Measurements from ENCODE around the gene KIAA1217. TPM values are rescaled to one million over a fixed set of nuclear protein-coding genes. Genes with fewer than 3 reads are reported as not detected.

Gene KIAA1217
- total RNA-seq, 4 donors from 2014 or later: 46.9 to 108 (median 61.5) TPM

DNA sequence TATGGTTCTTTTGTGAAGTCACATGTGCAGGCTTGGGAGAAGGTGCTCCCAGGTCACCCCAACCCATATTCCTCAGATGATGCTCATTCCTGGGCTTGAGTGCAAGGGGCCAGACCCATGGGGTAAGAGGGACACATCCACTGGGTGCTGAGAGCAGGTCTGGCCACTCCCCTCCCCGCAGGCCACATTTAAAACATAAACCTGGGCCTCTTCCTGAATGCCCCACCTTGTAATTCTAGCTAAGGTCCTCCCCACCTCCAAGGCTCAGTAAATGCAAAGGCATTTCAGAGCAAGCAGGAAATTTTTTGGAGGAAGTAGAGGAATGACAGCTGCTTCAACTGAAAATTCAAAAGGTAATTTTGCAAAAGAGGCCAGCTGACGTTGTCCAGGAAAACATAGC lies 342.2 kb downstream of the KIAA1217 start:
- H3K36me3 ChIP-seq: peaks cover 0 to 3% (median 0%) of the 10 kb centered on the region in 3 donors
- no peaks in the 10 kb centered on the region for H3K4me1 ChIP-seq
- no peaks in the 10 kb centered on the region for H3K9me3 ChIP-seq
- H3K4me3 ChIP-seq: no peak overlapping the region
- no peak overlapping the region for H3K27ac ChIP-seq
- TF ChIP-seq, protein P1, sequence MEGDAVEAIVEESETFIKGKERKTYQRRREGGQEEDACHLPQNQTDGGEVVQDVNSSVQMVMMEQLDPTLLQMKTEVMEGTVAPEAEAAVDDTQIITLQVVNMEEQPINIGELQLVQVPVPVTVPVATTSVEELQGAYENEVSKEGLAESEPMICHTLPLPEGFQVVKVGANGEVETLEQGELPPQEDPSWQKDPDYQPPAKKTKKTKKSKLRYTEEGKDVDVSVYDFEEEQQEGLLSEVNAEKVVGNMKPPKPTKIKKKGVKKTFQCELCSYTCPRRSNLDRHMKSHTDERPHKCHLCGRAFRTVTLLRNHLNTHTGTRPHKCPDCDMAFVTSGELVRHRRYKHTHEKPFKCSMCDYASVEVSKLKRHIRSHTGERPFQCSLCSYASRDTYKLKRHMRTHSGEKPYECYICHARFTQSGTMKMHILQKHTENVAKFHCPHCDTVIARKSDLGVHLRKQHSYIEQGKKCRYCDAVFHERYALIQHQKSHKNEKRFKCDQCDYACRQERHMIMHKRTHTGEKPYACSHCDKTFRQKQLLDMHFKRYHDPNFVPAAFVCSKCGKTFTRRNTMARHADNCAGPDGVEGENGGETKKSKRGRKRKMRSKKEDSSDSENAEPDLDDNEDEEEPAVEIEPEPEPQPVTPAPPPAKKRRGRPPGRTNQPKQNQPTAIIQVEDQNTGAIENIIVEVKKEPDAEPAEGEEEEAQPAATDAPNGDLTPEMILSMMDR (IDR thresholded peaks at IDR 0.05): no peak
- no peak for TF ChIP-seq POLR2A (IDR thresholded peaks at IDR 0.05)
- H3K27me3 ChIP-seq: no peaks in the 10 kb centered on the region
- no peak for DNase-seq

DNA sequence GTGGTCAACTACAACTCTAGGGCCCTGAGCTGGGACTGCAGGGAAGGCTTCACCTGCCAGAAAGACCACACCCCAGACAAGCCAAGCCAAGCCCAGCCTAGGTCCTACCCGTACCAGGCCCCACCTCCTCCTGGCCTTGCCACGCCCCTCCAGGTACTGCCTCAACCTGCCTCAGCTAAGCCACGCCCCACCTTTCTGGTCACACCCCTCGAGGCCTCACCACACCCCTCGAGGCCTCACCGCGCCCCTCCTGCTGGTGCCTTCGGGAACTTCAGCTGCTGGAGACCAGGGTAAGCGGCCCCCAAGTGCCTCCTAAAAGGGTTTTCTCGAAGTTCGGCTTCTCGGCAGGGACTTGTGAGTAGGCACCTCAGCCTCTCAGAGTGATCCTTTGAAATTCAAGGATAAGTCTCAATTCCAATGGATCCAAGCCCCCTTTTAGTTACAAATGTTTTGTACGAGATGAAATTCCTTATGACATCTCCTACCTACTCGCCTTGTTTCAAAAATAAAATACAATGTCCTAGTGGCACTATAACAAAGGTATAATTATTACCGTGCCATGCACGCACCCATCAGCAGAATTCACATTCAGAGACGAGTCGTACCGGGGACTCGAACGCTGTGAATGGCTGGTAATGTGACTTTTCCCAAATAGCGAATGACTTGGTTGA lies 343.5 kb downstream of the KIAA1217 start:
- H3K4me3 ChIP-seq: no peak overlapping the region
- H3K9me3 ChIP-seq: no peaks in the 10 kb centered on the region
- TF ChIP-seq POLR2A (IDR thresholded peaks at IDR 0.05): no peak
- TF ChIP-seq, protein P1 (IDR thresholded peaks at IDR 0.05): peak in 4 of 6 experiments; percentile 12 to 53 (median 36)
- no peaks in the 10 kb centered on the region for H3K4me1 ChIP-seq
- no peaks in the 10 kb centered on the region for H3K36me3 ChIP-seq
- H3K27me3 ChIP-seq: no peaks in the 10 kb centered on the region
- no peak overlapping the region for H3K27ac ChIP-seq
- peak in 2 of 3 donors; percentile 73 to 77 for DNase-seq

GRCh38 chr10:24553051-24553612 lies 344.2 kb downstream of the KIAA1217 start:
- Histone ChIP-seq H3K27me3 (no peaks in the 10 kb centered on the region), H3K36me3 (no peaks in the 10 kb centered on the region), H3K4me1 (no peaks in the 10 kb centered on the region), H3K4me3 (no peak overlapping the region), H3K9me3 (no peaks in the 10 kb centered on the region), H3K27ac (no peak overlapping the region)
- TF ChIP-seq, protein P1 (IDR thresholded peaks at IDR 0.05): no peak
- TF ChIP-seq POLR2A (IDR thresholded peaks at IDR 0.05): no peak
- DNase-seq: no peak

- DNase-seq: peak in 1 of 3 donors; percentile 24
- no peak for TF ChIP-seq POLR2A (IDR thresholded peaks at IDR 0.05)
- TF ChIP-seq, protein P1 (IDR thresholded peaks at IDR 0.05): no peak
- H3K4me1 ChIP-seq: no peaks in the 10 kb centered on the region
- no peak overlapping the region for H3K27ac ChIP-seq
- H3K36me3 ChIP-seq: no peaks in the 10 kb centered on the region
- no peak overlapping the region for H3K4me3 ChIP-seq
- no peaks in the 10 kb centered on the region for H3K9me3 ChIP-seq
- H3K27me3 ChIP-seq: no peaks in the 10 kb centered on the region
Measured at GRCh38 chr10:24554036-24554435, 345.1 kb downstream of the KIAA1217 start.

GRCh38 chr10:24556126-24556749 lies 347.3 kb downstream of the KIAA1217 start:
- Histone ChIP-seq H3K9me3 (no peaks in the 10 kb centered on the region), H3K27me3 (no peaks in the 10 kb centered on the region), H3K4me3 (no peak overlapping the region), H3K36me3 (no peaks in the 10 kb centered on the region), H3K4me1 (no peaks in the 10 kb centered on the region), H3K27ac (no peak overlapping the region)
- no peak for TF ChIP-seq POLR2A (IDR thresholded peaks at IDR 0.05)
- TF ChIP-seq, protein P1 (IDR thresholded peaks at IDR 0.05): no peak
- DNase-seq: no peak
